Astrocyte (in vitro differentiated cells and primary cell): ENCODE measurements around the gene HSF4. TPM values are rescaled to one million over a fixed set of nuclear protein-coding genes. Genes with fewer than 3 reads are reported as not detected.

ENCODE experiments used
- DNase-seq: peaks from one replicate; pipeline ENCODE4 v3.0.0-alpha.2; 2010; ENCODE audit warnings: low read depth
- FAIRE-seq: peaks from 2 replicates; lab custom pipeline; 2011; peaks lifted over from hg19 to GRCh38; lab: Jason Lieb, UNC
- H2AFZ ChIP-seq: 2 replicates; pipeline ENCODE4 v1.6.0; 2012; ENCODE audit warnings: low read depth, low read length, inconsistent platforms
- H3K27ac ChIP-seq: 2 replicates; pipeline ENCODE4 v1.5.1; 2011; ENCODE audit warnings: low read depth, low read length, inconsistent platforms
- H3K27me3 ChIP-seq: 2 replicates; pipeline ENCODE4 v1.6.0; 2011; ENCODE audit warnings: low read length, inconsistent platforms; ENCODE audit not compliant: insufficient read depth
- H3K36me3 ChIP-seq: 2 replicates; pipeline ENCODE4 v1.5.1; 2011; ENCODE audit warnings: low read length, inconsistent platforms; ENCODE audit not compliant: insufficient read depth
- H3K4me1 ChIP-seq: 2 replicates; pipeline ENCODE4 v1.5.1; 2011; ENCODE audit warnings: low read length, inconsistent platforms; ENCODE audit not compliant: insufficient read depth
- H3K4me2 ChIP-seq: 2 replicates; pipeline ENCODE4 v1.6.0; 2012; ENCODE audit warnings: low read length, inconsistent platforms
- H3K4me3 ChIP-seq: 2 replicates; pipeline ENCODE4 v1.5.1; 2011; ENCODE audit warnings: low read depth, mild to moderate bottlenecking, low read length, inconsistent platforms; ENCODE audit not compliant: insufficient read depth
- H3K79me2 ChIP-seq: 2 replicates; pipeline ENCODE4 v1.6.0; 2012; ENCODE audit warnings: mild to moderate bottlenecking, low read length, inconsistent platforms; ENCODE audit not compliant: insufficient read depth
- H3K9ac ChIP-seq: 2 replicates; pipeline ENCODE4 v1.6.0; 2012; ENCODE audit warnings: mild to moderate bottlenecking, low read length, inconsistent platforms
- H3K9me3 ChIP-seq: 2 replicates; pipeline ENCODE4 v1.5.1; 2012; ENCODE audit warnings: low read depth, mild to moderate bottlenecking, low read length, inconsistent platforms; ENCODE audit not compliant: insufficient read depth
- H4K20me1 ChIP-seq: 2 replicates; pipeline ENCODE4 v1.6.0; 2012; ENCODE audit warnings: low read length, inconsistent platforms; ENCODE audit not compliant: insufficient read depth
- H3K27ac Mint-ChIP-seq: one replicate; pipeline ENCODE4 v1.8.0; 2021; ENCODE audit warnings: mild to moderate bottlenecking, mixed read lengths; ENCODE audit not compliant: unreplicated experiment
- H3K27me3 Mint-ChIP-seq: one replicate; pipeline ENCODE4 v1.8.0; 2021; ENCODE audit warnings: low read depth, mixed read lengths; ENCODE audit not compliant: unreplicated experiment
- H3K36me3 Mint-ChIP-seq: one replicate; pipeline ENCODE4 v1.8.0; 2021; ENCODE audit warnings: low read depth, mixed read lengths; ENCODE audit not compliant: unreplicated experiment
- H3K4me1 Mint-ChIP-seq: one replicate; pipeline ENCODE4 v1.8.0; 2021; ENCODE audit warnings: low read depth, mixed read lengths; ENCODE audit not compliant: unreplicated experiment
- H3K4me3 Mint-ChIP-seq: one replicate; pipeline ENCODE4 v1.8.0; 2021; ENCODE audit warnings: mild to moderate bottlenecking, moderate library complexity, mixed read lengths; ENCODE audit not compliant: unreplicated experiment
- H3K9me3 Mint-ChIP-seq: one replicate; pipeline ENCODE4 v1.8.0; 2021; ENCODE audit warnings: mild to moderate bottlenecking, mixed read lengths; ENCODE audit not compliant: unreplicated experiment
- EZH2 ChIP-seq: IDR thresholded peaks from 2 replicates; pipeline ENCODE4 v1.6.1; 2012; ENCODE audit warnings: mild to moderate bottlenecking, low read length, inconsistent platforms; ENCODE audit not compliant: insufficient read depth
- total RNA-seq: library from RNA; stranded (reverse); gene quantifications from 2 replicates; pipeline ENCODE4 v1.2.1, GENCODE V29; 2021
- TF ChIP-seq, protein P1 (sequence below): IDR thresholded peaks from 2 replicates; pipeline ENCODE4 v1.5.1; 2011; ENCODE audit warnings: low read depth, mild to moderate bottlenecking, inconsistent platforms, low read length, moderate library complexity; ENCODE audit not compliant: insufficient read depth

HSF4 gene
- total RNA-seq, 1 donor from 2014 or later, result 4.5 TPM

DNA sequence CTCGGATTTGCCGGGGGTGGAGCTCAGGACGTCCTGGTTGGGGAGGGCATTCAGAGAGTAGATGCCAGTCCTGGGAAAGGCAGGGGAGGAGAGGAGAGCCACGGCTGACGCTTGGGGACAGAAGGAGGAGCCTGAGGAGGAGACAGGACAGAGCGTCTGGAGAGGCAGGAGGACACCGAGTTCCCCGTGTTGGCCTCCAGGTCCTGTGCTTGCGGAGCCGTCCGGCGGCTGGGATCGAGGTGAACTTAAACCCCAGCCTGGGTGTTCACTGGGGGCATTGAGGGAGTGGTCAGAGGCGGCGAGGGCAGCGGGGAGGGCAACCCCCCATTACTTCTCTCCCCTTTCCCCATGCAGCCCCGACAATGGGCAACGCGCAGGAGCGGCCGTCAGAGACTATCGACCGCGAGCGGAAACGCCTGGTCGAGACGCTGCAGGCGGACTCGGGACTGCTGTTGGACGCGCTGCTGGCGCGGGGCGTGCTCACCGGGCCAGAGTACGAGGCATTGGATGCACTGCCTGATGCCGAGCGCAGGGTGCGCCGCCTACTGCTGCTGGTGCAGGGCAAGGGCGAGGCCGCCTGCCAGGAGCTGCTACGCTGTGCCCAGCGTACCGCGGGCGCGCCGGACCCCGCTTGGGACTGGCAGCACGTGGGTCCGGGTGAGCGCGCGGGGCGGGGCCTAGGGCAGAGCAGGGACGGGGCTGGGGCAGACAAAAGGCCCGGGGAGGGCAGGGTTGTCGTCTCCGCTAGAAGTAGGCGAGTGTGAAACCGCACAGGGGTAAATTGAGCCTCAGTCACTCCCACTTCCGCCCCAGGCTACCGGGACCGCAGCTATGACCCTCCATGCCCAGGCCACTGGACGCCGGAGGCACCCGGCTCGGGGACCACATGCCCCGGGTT lies 9.5 kb downstream of the HSF4 start:
- Histone ChIP-seq H3K4me3 (peak overlapping the region; percentile 59), H3K4me2 (peak overlapping the region; percentile 86), H2AFZ (peak overlapping the region; percentile 78), H3K9me3 (no peaks in the 10 kb centered on the region), H3K4me1 (peaks cover 31% of the 10 kb centered on the region), H3K27me3 (peaks cover 2% of the 10 kb centered on the region), H3K79me2 (no peaks in the 10 kb centered on the region), H4K20me1 (peaks cover 34% of the 10 kb centered on the region), H3K27ac (no peak overlapping the region), H3K9ac (peak overlapping the region; percentile 29), H3K36me3 (no peaks in the 10 kb centered on the region)
- peaks cover 20% of the 10 kb centered on the region for H3K36me3 Mint-ChIP-seq
- peaks cover 25% of the 10 kb centered on the region for H3K4me1 Mint-ChIP-seq
- FAIRE-seq, result no peak
- peak overlapping the region; percentile 78 for H3K4me3 Mint-ChIP-seq
- H3K27me3 Mint-ChIP-seq, result peaks cover 28% of the 10 kb centered on the region
- H3K27ac Mint-ChIP-seq, result peak overlapping the region; percentile 21
- peak; percentile 78 for DNase-seq
- peaks cover 2% of the 10 kb centered on the region for H3K9me3 Mint-ChIP-seq
- TF ChIP-seq, protein P1, sequence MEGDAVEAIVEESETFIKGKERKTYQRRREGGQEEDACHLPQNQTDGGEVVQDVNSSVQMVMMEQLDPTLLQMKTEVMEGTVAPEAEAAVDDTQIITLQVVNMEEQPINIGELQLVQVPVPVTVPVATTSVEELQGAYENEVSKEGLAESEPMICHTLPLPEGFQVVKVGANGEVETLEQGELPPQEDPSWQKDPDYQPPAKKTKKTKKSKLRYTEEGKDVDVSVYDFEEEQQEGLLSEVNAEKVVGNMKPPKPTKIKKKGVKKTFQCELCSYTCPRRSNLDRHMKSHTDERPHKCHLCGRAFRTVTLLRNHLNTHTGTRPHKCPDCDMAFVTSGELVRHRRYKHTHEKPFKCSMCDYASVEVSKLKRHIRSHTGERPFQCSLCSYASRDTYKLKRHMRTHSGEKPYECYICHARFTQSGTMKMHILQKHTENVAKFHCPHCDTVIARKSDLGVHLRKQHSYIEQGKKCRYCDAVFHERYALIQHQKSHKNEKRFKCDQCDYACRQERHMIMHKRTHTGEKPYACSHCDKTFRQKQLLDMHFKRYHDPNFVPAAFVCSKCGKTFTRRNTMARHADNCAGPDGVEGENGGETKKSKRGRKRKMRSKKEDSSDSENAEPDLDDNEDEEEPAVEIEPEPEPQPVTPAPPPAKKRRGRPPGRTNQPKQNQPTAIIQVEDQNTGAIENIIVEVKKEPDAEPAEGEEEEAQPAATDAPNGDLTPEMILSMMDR, result no peak
- no peak for TF ChIP-seq EZH2

DNA sequence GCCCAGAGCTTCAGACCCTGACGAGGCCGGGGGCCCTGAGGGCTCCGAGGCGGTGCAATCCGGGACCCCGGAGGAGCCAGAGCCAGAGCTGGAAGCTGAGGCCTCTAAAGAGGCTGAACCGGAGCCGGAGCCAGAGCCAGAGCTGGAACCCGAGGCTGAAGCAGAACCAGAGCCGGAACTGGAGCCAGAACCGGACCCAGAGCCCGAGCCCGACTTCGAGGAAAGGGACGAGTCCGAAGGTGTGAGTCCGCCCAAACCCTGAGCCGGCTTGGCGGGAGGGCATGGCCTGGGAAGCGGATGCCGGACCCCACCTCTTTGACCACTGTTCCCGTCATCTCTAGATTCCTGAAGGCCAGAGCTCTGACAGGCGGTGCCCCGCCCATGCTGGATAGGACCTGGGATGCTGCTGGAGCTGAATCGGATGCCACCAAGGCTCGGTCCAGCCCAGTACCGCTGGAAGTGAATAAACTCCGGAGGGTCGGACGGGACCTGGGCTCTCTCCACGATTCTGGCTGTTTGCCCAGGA lies 10.2 kb downstream of the HSF4 start:
- Histone ChIP-seq H3K79me2 (no peaks in the 10 kb centered on the region), H3K4me1 (peaks cover 31% of the 10 kb centered on the region), H3K9ac (peak overlapping the region; percentile 29), H3K9me3 (no peaks in the 10 kb centered on the region), H3K27me3 (no peaks in the 10 kb centered on the region), H3K4me3 (peak overlapping the region; percentile 59), H3K36me3 (no peaks in the 10 kb centered on the region), H4K20me1 (peaks cover 40% of the 10 kb centered on the region), H3K27ac (no peak overlapping the region), H2AFZ (peak overlapping the region; percentile 27), H3K4me2 (peak overlapping the region; percentile 86)
- no peak overlapping the region for H3K4me3 Mint-ChIP-seq
- peaks cover 2% of the 10 kb centered on the region for H3K9me3 Mint-ChIP-seq
- no peak for FAIRE-seq
- no peak for DNase-seq
- peaks cover 20% of the 10 kb centered on the region for H3K36me3 Mint-ChIP-seq
- TF ChIP-seq, protein P1, result no peak
- TF ChIP-seq EZH2, result no peak
- peaks cover 28% of the 10 kb centered on the region for H3K27me3 Mint-ChIP-seq
- no peak overlapping the region for H3K27ac Mint-ChIP-seq
- peaks cover 21% of the 10 kb centered on the region for H3K4me1 Mint-ChIP-seq
